Activated CD4-positive, alpha-beta T cell treated with anti-CD3 and anti-CD28 coated beads for 1 hour (primary cell): Measurements from ENCODE around the gene EHD4.

Experiments used
- DNase-seq: peaks from one replicate; pipeline ENCODE4 v3.0.0-alpha.2; 2020

EHD4 gene

GRCh38 chr15:41933771-41934170, 38.6 kb downstream of the EHD4 start:
- DNase-seq, result no peak

- DNase-seq, result no peak
Measured at GRCh38 chr15:41933326-41933725, 39.0 kb downstream of the EHD4 start.

- no peak for DNase-seq
Measured at GRCh38 chr15:41932511-41933289, 39.7 kb downstream of the EHD4 start.

GRCh38 chr15:41932101-41932500, 40.3 kb downstream of the EHD4 start:
- DNase-seq, result no peak

- DNase-seq, result no peak
Measured at GRCh38 chr15:41930867-41931222, 41.5 kb downstream of the EHD4 start.

DNA sequence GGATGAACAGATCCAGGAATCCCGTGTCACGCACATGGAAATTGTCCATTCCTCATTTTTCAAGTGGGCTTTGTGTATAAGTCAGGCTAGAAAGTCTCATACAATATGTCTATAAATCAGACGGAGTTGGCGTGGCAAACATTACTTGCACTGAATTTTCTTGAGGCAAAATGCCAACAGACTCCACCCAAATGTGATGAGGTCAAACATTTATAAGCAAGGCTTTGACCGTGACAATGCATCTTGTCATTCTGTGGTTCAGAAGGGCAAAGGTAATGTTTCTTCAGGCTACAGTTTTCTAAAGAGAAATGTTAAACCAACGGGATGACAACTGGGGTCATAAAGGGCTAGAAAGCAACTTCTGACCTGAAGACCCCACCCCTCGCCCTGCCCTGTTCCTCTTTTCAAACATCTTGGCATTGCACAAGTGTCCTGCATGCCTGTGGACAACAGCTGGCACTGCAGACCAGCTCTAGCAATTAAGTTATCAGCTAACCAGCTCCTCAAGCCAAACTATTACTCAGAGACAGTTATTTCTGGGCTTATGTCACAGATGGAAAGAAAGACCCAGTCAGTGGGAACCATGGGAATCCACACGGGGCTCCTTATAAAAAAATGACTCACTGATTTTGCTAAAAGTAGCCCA, 42.0 kb downstream of the EHD4 start:
- DNase-seq, result no peak

GRCh38 chr15:41928637-41929620, 43.4 kb downstream of the EHD4 start:
- no peak for DNase-seq

- DNase-seq, result no peak
Measured at GRCh38 chr15:41928100-41928499, 44.3 kb downstream of the EHD4 start.

DNA sequence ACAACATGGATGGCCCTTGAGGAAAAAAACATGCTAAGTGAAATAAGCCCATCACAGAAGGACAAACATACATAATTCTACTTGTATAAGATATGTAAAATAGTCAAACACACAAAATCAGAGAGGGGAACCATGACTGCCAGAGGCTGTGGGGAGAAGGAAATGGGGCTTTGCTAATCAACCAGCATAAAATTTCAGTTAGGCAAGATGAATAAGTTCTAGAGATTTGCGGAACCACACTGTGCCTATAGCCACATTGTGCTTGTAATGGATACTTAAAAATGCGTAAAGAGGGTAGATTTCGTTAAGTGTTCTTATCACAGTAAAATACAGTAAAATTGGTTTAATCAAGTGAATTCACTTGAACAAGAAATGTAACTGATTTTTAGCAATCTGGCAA, 44.8 kb downstream of the EHD4 start:
- DNase-seq, result no peak

DNA sequence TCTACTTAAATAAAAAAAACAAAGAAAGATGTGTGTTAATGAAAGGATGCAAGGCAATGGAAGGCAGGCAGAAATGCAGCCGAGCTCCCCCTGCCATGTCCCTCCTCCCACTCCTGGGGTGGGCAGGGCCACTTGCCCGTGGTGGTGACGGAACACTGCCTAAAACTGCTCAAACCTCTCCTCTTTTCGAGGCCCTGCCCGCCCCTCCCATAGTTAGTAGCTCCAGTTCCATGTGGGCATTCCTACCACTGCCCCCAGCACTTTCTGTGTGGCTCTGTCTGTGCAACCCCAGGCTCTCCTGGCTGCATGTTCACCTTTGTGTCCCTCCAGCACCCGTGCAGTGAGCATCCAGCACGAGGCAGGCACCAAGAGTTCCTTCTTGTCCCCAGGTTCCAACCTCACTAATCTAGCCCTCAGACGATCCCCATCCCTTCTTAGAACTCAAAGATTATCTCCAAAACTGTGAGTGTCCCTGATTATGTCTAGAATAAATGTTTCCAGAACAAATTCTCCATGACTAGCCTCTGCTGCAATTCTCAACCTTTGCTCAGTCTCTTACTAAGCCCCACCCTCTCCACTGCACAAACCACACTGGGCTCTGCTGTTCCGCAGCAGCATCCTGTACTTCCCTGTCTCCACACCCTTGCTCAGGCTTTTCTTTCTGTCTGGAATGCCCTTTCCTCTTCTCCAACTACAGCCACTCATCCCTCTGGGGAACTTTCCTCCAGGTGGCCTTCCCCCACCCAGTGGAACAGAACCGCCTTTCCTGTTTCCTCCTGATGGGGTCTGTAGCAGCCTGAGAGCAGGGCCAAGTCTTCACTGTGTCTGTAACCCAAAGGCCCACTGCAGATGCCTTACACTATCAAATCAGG, 45.9 kb downstream of the EHD4 start:
- no peak for DNase-seq

GRCh38 chr15:41925086-41925608, 47.2 kb downstream of the EHD4 start:
- DNase-seq, result no peak

GRCh38 chr15:41923401-41923997, 48.9 kb downstream of the EHD4 start:
- no peak for DNase-seq

GRCh38 chr15:41922353-41922752, 50.0 kb downstream of the EHD4 start:
- no peak for DNase-seq

DNA sequence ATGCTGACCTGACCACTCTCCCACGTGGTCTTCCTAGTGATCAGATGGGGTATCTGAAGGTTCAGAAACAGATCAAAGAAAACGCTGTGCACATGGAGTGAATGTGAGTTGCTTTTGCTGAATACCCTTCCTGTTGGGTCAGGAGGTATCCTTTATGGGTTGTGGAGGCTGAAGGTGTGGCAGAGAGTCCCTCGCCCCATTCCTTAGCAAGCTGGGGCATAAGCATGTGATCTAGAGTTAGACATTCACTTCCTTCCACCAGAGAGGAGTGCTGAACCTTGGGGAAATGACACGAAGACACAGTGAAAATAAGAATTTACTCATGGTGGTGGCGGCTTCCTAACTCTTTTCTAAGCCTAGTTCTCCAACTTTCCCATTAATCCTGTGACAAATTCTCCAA, 50.7 kb downstream of the EHD4 start:
- DNase-seq, result no peak

- DNase-seq, result no peak
Measured at GRCh38 chr15:41921167-41921566, 51.2 kb downstream of the EHD4 start.

GRCh38 chr15:41919954-41920538, 52.3 kb downstream of the EHD4 start:
- DNase-seq, result no peak

- DNase-seq, result no peak
Measured at GRCh38 chr15:41919201-41919820, 53.0 kb downstream of the EHD4 start.

GRCh38 chr15:41918506-41919126, 53.7 kb downstream of the EHD4 start:
- DNase-seq, result no peak

GRCh38 chr15:41917767-41918430, 54.5 kb downstream of the EHD4 start:
- DNase-seq, result no peak
